ENCODE results near the gene CCL26.
"Not testable (repeated sequence)": the region's sequence is repeated elsewhere in the genome, so short reads cannot be mapped to it uniquely, and the experiment has no call there.

The CCL26 gene

DNA sequence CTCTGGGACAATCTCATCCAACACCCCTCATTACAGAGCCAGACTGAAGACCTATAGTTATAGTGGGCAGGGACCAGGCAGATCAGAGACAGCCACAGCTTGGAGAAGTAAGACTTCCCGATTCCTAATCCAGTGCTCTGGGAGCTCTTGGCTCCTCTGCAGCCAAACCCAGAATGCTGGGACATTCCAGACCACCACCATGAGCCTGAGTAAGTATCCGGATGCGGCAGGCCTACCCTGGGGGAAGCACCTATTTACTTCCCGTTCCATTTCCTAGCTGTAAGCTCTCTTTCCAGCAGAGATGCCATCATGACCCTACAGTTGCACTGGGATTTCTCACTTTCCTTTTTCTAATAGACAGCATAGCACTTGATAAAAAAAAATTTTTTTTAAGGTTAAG, 49.6 kb downstream of the CCL26 start:
- in situ Hi-C loops (cut with HindIII; ENCODE audit: low sequenced_read_pairs) = no loop called here
- no peak overlapping the region for H3K4me3 ChIP-seq (ENCODE audit: low read depth, low read length)
- DNase-seq (ENCODE audit: low read depth, low spot score) = no peak
- TF ChIP-seq, protein P1, sequence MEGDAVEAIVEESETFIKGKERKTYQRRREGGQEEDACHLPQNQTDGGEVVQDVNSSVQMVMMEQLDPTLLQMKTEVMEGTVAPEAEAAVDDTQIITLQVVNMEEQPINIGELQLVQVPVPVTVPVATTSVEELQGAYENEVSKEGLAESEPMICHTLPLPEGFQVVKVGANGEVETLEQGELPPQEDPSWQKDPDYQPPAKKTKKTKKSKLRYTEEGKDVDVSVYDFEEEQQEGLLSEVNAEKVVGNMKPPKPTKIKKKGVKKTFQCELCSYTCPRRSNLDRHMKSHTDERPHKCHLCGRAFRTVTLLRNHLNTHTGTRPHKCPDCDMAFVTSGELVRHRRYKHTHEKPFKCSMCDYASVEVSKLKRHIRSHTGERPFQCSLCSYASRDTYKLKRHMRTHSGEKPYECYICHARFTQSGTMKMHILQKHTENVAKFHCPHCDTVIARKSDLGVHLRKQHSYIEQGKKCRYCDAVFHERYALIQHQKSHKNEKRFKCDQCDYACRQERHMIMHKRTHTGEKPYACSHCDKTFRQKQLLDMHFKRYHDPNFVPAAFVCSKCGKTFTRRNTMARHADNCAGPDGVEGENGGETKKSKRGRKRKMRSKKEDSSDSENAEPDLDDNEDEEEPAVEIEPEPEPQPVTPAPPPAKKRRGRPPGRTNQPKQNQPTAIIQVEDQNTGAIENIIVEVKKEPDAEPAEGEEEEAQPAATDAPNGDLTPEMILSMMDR (IDR thresholded peaks at IDR 0.05; ENCODE audit: low read depth, low read length) = no peak

DNA sequence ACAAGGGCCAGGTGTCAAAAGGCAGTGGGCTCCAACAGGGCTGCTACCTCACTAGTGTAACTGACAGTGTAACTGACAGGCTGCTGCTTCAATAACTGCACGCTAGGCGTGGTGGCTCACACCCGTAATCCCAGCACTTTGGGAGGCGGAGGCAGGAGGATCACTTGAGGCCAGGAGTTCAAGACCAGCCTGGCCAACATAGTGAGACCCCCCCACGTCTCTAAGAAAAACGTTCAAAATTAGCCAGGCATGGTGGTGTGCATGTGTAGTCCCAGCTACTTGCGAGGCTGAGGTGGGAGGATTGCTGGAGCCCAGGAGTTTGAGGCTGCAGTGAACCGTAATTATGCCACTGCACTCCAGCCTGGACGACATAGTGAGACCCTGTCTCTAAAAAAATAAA, 50.1 kb downstream of the CCL26 start:
- H3K4me3 ChIP-seq (ENCODE audit: low read depth, low read length) = not testable (repeated sequence)

DNA sequence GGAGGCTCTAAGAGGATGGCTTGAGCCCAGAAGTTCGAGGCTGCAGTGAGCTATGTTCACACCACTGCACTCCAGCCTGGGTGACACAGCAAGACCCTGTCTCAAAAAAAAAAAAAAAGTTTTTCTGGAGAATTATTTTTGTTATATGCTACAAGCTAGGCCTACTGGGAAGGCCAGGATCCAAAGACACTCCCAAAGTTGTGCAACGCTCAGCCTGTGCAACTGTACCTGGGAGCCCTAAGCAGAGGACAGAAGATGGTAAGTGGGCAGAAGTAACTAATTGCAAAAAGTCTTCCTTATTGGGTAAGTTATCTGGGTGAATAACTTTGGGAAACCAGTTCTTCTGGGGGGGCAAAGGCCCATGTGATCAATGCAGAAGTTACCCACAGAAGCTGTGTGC, 50.6 kb downstream of the CCL26 start:
- DNase-seq (ENCODE audit: low read depth, low spot score) = no peak
- in situ Hi-C loops (cut with HindIII; ENCODE audit: low sequenced_read_pairs) = no loop called here
- no peak overlapping the region for H3K4me3 ChIP-seq (ENCODE audit: low read depth, low read length)
- TF ChIP-seq, protein P1 (IDR thresholded peaks at IDR 0.05; ENCODE audit: low read depth, low read length) = no peak

More for the DNA sequence above, 50.1 kb downstream of the CCL26 start:
- in situ Hi-C loops (cut with HindIII; ENCODE audit: low sequenced_read_pairs); DNase-seq (ENCODE audit: low read depth, low spot score): not testable (repeated sequence)

DNA sequence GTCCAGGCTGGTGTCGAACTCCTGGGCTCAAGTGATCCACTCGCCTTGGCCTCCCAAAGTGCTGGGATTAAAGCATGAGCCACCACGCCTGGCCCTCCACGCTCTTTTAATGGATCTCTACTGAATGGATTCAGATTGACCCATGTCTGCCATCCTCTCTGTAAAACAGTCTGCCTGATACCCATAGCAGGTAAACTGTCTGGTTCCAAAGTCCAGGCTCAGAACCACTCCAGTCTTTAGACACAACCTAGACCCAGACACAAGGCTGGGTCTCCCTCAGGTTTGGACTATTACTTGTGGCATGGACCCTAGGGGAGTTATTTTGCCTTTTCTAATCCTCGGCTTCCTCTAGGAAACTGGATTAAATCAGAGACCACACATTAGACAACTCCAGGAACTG, 52.4 kb downstream of the CCL26 start:
- in situ Hi-C loops (cut with HindIII; ENCODE audit: low sequenced_read_pairs) = no loop called here
- TF ChIP-seq, protein P1 (IDR thresholded peaks at IDR 0.05; ENCODE audit: low read depth, low read length) = no peak

More for the DNA sequence above, 52.4 kb downstream of the CCL26 start:
- no peak overlapping the region for H3K4me3 ChIP-seq (ENCODE audit: low read depth, low read length)
- DNase-seq (ENCODE audit: low read depth, low spot score) = no peak
